Midbrain (tissue), 1 donor: ENCODE data around the gene RORB.

Experiments
- DNase-seq: peaks from one replicate; lab custom pipeline; 2025; lab: John Stamatoyannopoulos, UW

Gene RORB

DNA sequence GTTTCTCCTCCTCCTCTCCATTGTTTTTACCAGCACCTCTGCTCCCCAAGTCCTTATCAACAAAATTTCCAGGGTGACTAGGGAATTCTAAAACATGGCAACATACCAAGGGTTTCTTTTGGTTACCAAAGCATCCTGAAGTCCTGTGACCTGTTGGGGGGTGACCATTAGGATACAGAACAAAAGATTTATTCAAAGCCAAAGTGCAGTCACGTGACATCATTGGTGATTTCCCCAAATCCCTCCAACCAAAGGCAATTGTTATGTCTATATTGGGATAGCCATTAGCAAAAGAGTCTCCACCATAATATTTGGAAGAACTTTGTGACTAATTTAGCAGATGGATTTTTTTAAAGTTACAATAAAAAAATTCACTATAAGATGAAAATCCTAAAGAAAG, 222.2 kb downstream of the RORB start:
- no peak for DNase-seq

GRCh38 chr9:74721696-74722660, 224.8 kb downstream of the RORB start:
- DNase-seq: no peak

GRCh38 chr9:74724317-74724716, 227.2 kb downstream of the RORB start:
- DNase-seq: no peak

DNA sequence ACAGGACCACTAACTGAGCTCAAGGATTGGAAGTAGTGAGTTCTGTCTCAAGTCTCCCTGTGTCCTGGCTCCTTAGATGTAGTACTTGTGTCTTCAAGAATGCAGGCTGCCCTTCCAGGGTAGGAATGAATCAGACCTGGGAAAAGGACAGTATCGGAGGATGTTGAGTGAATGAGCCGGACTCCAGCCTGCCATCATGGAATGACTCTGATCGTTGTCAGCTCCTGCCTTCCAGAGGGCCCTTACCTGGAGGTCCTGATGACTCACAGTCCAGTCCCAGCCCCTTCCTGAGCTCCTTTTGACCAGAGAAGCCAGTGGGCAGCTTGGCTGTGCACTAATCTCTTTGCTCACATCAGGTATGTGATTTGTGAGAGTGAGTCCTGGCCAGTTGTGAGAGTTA, 229.4 kb downstream of the RORB start:
- DNase-seq: no peak

DNA sequence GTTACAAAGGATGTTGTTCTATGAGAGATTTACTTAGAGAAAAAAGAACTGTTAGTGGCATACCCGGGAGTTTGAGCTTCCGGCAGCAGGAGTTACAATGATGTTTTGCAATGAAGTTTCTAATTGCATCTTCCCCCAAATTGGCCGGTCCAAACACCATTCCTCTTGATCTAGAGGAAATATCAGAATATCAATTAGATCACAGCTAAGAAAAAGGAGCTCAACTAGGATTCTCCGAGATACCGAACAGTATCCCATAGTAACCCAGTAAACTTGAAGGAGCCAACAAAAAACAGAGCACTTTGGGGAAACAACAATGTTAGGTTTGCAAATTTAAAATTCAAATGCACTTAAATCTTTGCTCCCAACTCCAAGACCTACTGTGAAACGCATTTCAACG, 231.0 kb downstream of the RORB start:
- peak; percentile 20 for DNase-seq

DNA sequence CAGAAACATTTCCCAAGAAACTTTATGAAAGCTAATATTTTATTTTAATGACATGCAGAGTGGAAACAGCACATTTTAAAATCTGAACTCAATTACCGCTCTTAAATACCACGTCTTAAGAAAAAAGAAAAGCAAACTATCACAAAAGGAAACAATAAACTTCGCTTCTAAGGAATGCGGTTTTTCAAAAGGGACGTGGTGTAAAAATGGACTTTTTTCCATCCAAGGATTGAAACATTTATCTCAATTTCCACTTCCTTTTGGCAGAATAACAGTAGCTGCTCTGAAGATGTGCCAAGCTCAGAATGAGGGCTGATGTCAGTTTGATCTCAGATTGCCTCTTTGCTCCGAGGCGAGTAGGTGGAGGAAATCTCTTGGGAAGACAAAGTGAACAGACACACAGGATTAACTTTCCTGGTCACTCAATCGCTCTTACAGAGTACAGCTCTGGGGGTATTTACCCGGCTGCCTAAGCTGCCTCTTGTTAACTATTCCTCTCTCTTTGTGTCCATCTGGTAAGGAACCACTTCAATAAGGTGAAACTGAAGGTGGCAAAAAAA, 232.1 kb downstream of the RORB start:
- no peak for DNase-seq

DNA sequence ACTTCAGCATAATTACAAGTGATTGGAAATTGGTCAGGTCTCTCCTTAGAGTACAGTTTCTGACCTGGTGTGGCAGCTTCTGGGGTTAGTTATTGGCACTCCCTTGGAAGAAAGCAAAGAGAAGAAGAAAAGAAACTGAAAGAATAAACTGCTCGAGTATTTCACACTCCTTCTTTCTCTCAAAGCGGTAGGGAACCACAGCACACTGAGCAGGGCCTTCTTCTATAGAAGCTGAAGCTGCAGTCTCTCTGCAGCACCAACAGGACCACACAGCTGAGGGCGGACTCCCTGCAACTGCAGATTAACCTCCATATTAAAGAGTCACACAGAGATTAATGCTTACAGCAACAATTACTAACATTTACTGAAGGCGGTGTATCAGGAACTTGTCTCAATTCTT, 238.6 kb downstream of the RORB start:
- DNase-seq: no peak

GRCh38 chr9:74736646-74737045, 239.5 kb downstream of the RORB start:
- DNase-seq: no peak

DNA sequence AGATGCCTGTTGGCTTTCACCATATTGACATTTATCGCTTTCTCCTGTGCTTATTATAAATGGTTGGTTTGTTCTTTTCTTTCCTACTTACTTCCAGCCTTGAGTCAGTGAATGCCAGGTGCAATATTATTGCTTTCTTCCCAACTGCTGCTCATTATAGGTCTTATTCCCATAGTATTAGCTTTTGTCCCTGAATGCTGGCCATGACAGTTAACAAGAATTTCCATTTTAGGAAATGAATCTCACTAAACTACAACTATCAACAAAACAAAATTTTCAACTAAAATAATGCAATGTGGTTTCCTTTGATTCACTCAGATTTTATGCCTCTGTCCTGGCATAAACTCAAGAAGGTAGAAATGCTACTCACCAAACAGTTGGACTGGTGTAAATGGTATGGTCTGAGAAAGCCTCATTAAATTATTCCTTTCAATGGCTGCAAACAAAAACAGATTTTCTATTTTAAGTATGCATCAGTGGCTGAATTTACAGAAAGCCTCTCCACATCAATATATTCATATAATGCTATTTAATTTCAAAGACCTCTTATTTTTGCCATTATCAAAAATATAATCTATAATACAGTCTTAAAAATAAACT, 245.2 kb downstream of the RORB start:
- DNase-seq: no peak
